LNCAP (cell line): Measurements from ENCODE around the gene NFE2L2.

Source experiments
- TF ChIP-seq, protein P1 (sequence below): fragments of 450-650 bp; IDR thresholded peaks from 2 replicates; pipeline ENCODE4 v1.5.1; 2017; ENCODE audit warnings: mild to moderate bottlenecking

Gene NFE2L2

GRCh38 chr2:177188482-177189469 is 75.8 kb downstream of the NFE2L2 start:
- TF ChIP-seq, protein P1, sequence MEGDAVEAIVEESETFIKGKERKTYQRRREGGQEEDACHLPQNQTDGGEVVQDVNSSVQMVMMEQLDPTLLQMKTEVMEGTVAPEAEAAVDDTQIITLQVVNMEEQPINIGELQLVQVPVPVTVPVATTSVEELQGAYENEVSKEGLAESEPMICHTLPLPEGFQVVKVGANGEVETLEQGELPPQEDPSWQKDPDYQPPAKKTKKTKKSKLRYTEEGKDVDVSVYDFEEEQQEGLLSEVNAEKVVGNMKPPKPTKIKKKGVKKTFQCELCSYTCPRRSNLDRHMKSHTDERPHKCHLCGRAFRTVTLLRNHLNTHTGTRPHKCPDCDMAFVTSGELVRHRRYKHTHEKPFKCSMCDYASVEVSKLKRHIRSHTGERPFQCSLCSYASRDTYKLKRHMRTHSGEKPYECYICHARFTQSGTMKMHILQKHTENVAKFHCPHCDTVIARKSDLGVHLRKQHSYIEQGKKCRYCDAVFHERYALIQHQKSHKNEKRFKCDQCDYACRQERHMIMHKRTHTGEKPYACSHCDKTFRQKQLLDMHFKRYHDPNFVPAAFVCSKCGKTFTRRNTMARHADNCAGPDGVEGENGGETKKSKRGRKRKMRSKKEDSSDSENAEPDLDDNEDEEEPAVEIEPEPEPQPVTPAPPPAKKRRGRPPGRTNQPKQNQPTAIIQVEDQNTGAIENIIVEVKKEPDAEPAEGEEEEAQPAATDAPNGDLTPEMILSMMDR, result no peak

DNA sequence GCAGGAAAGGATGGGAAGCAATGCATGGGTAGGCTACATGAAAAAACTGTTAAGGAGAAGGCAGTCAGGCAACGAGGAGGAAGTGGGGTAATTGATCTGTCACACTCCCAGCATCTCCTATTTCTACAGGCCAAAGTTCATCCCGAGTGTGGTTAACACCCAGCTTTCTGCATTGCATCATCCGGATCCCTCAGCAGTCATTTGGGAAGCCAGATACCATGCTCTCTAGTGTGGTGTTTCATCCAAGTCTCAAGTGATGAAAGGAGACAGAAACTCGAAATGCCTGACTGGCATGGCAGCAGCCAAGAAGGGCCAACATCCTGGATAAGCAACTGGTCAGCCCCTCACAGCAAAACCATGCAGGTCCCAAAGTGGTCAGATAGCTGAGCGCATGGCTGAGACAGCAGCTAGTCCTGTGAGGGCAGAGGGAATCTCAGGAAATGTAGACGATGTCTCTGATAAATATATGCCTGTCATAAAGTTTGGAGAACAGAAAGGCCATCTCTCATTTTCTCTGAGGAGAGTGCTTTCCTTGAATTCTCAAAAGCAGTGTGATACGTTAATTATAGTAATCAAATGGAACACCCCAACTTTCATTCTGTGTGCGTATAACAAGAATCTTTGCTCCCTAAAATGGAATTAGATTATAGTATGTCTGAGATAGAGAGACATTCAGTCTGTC is 76.8 kb downstream of the NFE2L2 start:
- TF ChIP-seq, protein P1, result no peak

- TF ChIP-seq, protein P1, result no peak
Observed at GRCh38 chr2:177184606-177185005, 79.9 kb downstream of the NFE2L2 start.

DNA sequence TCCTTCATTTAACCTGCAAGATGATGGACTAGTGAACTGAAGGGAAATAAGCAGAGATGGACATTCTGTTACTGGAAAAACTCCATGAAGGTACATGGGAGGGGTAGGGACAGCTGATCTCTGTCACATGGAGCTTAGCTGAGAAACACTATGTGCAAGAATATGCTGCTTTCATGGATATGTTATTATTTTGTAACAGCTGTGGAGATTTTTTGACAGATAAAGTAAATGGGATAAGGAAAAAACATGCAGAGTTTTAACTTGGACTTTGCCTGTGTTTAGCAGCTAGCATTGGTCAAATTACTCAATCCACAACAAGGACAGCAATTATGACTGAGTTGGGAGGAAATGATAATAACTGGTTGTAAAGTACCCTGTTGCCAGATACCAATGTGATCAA is 80.7 kb downstream of the NFE2L2 start:
- TF ChIP-seq, protein P1, result no peak
